Germinal center (tissue), 1 donor: Measurements from ENCODE around the gene FLAD1.

ENCODE experiments used
- DNase-seq: peaks from one replicate; pipeline ENCODE4 v3.0.0; 2012; ENCODE audit warnings: mixed read lengths, low spot score

The FLAD1 gene

GRCh38 chr1:155038602-155039307 lies 55.6 kb downstream of the FLAD1 start:
- DNase-seq: no peak

- no peak for DNase-seq
Measured at GRCh38 chr1:155039308-155039669, 56.1 kb downstream of the FLAD1 start.

GRCh38 chr1:155040358-155041093 lies 57.4 kb downstream of the FLAD1 start:
- no peak for DNase-seq
